Heart left ventricle (tissue), 16 donors: Measurements from ENCODE around the gene SH3BP5. TPM values are rescaled to one million over a fixed set of nuclear protein-coding genes. Genes with fewer than 3 reads are reported as not detected.

ENCODE experiments used
- ATAC-seq, 4 donors: fragments of 200-7000 bp; cut with Tn5 transposase; one replicate each; pipeline ENCODE4 v1.9.1; 2020 to 2022; ENCODE audit warnings: moderate library complexity in 4 of 4, mild to moderate bottlenecking in 3 of 4, moderate number of reproducible peaks in 1 of 4
- DNase-seq, 5 donors: peaks; one replicate each; pipeline ENCODE4 v3.0.0-alpha.2; 2020
- H3K27ac ChIP-seq, 12 donors: fragments of 200-600 bp; sonication (generic) in 4 of 12; one replicate each; pipeline versions ENCODE4 v1.5.0 to v1.8.0; 2016 to 2022; ENCODE audit warnings: mild to moderate bottlenecking in 2 of 12
- H3K27me3 ChIP-seq, 9 donors: fragments of 200-600 bp; sonication (generic) in 2 of 9; one replicate each; pipeline versions ENCODE4 v1.5.1 to v1.8.0; 2016 to 2022; ENCODE audit warnings: mild to moderate bottlenecking in 3 of 9
- H3K36me3 ChIP-seq, 9 donors: fragments of 200-600 bp; sonication (generic) in 2 of 9; one replicate each; pipeline versions ENCODE4 v1.5.0 to v1.8.0; 2018 to 2022; ENCODE audit warnings: mild to moderate bottlenecking in 2 of 9
- H3K4me1 ChIP-seq, 12 donors: fragments of 200-600 bp; sonication (generic) in 4 of 12; one replicate each; pipeline versions ENCODE4 v1.5.0 to v1.8.0; 2016 to 2022; ENCODE audit warnings: mild to moderate bottlenecking in 3 of 12
- H3K4me3 ChIP-seq, 12 donors: fragments of 200-600 bp; sonication (generic) in 4 of 12; one replicate each; pipeline versions ENCODE4 v1.5.0 to v1.8.0; 2017 to 2022; ENCODE audit warnings: mild to moderate bottlenecking in 9 of 12, moderate library complexity in 4 of 12
- H3K9me3 ChIP-seq, 12 donors: fragments of 200-600 bp; sonication (generic) in 4 of 12; one replicate each; pipeline versions ENCODE4 v1.5.0 to v1.8.0; 2016 to 2022; ENCODE audit warnings: mild to moderate bottlenecking in 1 of 12
- CTCF ChIP-seq, 12 donors: fragments of 200-600 bp; sonication (generic) in 4 of 12; IDR thresholded peaks; one replicate each; pipeline versions ENCODE4 v1.5.0 to v1.8.0; 2018 to 2022; ENCODE audit warnings: antibody characterized with exemption in 12 of 12, mild to moderate bottlenecking in 5 of 12
- POLR2A ChIP-seq, 2 donors: fragments of 450-650 bp; IDR thresholded peaks; one replicate each; pipeline ENCODE4 v1.6.1; 2017; ENCODE audit warnings: antibody characterized with exemption in 2 of 2, mild to moderate bottlenecking in 2 of 2, moderate library complexity in 2 of 2
- WGBS, 4 donors: extraction: QIAGEN DNeasy Blood & Tissue Kit in 2 of 4; methylation state at CpG; one replicate each; pipeline versions ENCODE4 v1.1.5 to v1.1.7; 2013 to 2018; 5-methylcytosine and 5-hydroxymethylcytosine counted together
- intact Hi-C, 10 donors: fragments of 100-400 bp; cut with DNase I; formaldehyde crosslinking; loops; one replicate each; pipeline versions ENCODE4 v1.11.1 to v1.14.2; 2022
- polyA plus RNA-seq, 2 donors: library from polyadenylated mRNA; stranded (reverse); fragments of 200-250 nt; gene quantifications; one replicate each; pipeline ENCODE4 v1.2.3, GENCODE V29; 2013
- total RNA-seq, 9 donors: library from RNA; depleted of rRNA in 2 of 9; stranded (reverse); fragments of >200 nt in 2 of 9; fragmentation: NEBNext Ultra II Directional in 3 of 9; extraction: Animal tissue kit (Norgen Biotek cat#: 25700) in 3 of 9; gene quantifications; one replicate each; pipeline versions ENCODE4 v1.1.0 to v1.2.4, GENCODE V29; 2016 to 2023
- donor health status: ischemic (EF 13 %, LVEDD 7.1; RV severe dilation, severe dysfunction).
- donor health status: healthy with polysubstance abuse.
- donor health status: DM: no; HTN: yes; CAD: no.
- donor health status: DM: no; HTN: no; CAD: no.
- donor health status: ischemic (EF 25% LVEDD 6.9; RV normal size, moderate dysfunction).
- donor health status: ischemic (EF 25% LVEDD 5.7; RV mildly dilated, moderate dysfunction).
- donor health status: healthy.
- donor health status: DM: yes; HTN: yes; CAD: no.
- donor health status: ischemic (EF 35%, LVEDD 5.7; RV mildly dilated, moderate dysfunction).
- donor health status: nonischemic (EF 11% LVEDD 7.7; RV severe dilation, severe dysfunction).
- donor health status: DM: yes; HTN: yes; CAD: no.
- donor health status: PGD.
- donor health status: ischemic (EF 29% LVEDD 5.4; RV normal size, mild dysfunction).
- donor health status: nonischemic (EF 23%, LVEDD 6.1; RV moderate dilation, normal function).

SH3BP5 gene
- total and polyA plus RNA-seq, 11 donors = 4.9 to 28.6 (median 9.9) TPM

DNA sequence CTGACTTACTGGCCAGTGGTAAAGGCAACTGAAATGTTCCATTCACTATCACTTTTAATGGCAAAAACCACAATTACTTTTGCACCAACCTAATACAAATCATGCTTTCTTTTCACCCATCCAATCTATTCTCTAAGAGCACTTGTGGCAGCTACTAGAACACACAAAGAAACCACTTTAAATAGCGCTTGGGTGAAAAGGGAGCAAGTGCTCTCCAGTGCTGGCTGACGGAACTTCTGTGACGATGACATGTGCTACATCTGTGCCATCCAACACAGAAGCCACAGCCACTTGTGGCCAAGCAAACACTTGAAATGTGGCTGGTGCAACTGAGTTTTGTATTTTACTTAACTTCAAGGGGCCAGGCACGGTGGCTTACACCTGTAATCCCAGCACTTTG is 18.9 kb downstream of the SH3BP5 start:
- Histone ChIP-seq H3K9me3 (no peaks in the 10 kb centered on the region), H3K4me1 (peaks cover 0 to 77% (median 32%) of the 10 kb centered on the region in 12 donors), H3K36me3 (peaks cover 0 to 12% (median 0%) of the 10 kb centered on the region in 9 donors), H3K27ac (peak overlapping the region in 1 of 12 donors; percentile 11), H3K4me3 (no peak overlapping the region), H3K27me3 (no peaks in the 10 kb centered on the region)
- no peak for DNase-seq
- intact Hi-C loops = no loop called here
- ATAC-seq = no peak
- WGBS, 4 donors = 63 to 80% (median 74%) methylated on average over 4 of the region's 4 CpGs
- TF ChIP-seq POLR2A (IDR thresholded peaks at IDR 0.05) (no peak), CTCF (IDR thresholded peaks at IDR 0.05) (no peak)

- Histone ChIP-seq H3K9me3 (no peaks in the 10 kb centered on the region), H3K4me1 (peaks cover 0 to 76% (median 30%) of the 10 kb centered on the region in 12 donors), H3K27me3 (no peaks in the 10 kb centered on the region), H3K36me3 (peaks cover 0 to 12% (median 0%) of the 10 kb centered on the region in 9 donors), H3K27ac (no peak overlapping the region), H3K4me3 (no peak overlapping the region)
- DNase-seq (no peak), ATAC-seq (no peak)
- no peak for TF ChIP-seq CTCF (IDR thresholded peaks at IDR 0.05)
- no peak for TF ChIP-seq POLR2A (IDR thresholded peaks at IDR 0.05)
- intact Hi-C loops = no loop called here
- WGBS, 4 donors = 49 to 93% (median 62%) methylated on average over 2 of the region's 2 CpGs
These were observed 19.8 kb downstream of the SH3BP5 start for GRCh38 chr3:15312550-15312949.

GRCh38 chr3:15310491-15311370 is 21.7 kb downstream of the SH3BP5 start:
- H3K27me3 ChIP-seq = no peaks in the 10 kb centered on the region
- H3K4me1 ChIP-seq = peaks cover 0 to 73% (median 25%) of the 10 kb centered on the region in 12 donors
- H3K4me3 ChIP-seq = no peak overlapping the region
- peaks cover 0 to 12% (median 0%) of the 10 kb centered on the region in 9 donors for H3K36me3 ChIP-seq
- peak overlapping the region in 3 of 12 donors; percentile 13 to 24 (median 23) for H3K27ac ChIP-seq
- intact Hi-C loops = no loop called here
- 72 to 83% (median 79%) methylated on average over 6 of the region's 6 CpGs for WGBS, 4 donors
- ATAC-seq = no peak
- DNase-seq = no peak
- no peaks in the 10 kb centered on the region for H3K9me3 ChIP-seq
- no peak for TF ChIP-seq POLR2A (IDR thresholded peaks at IDR 0.05)
- TF ChIP-seq CTCF (IDR thresholded peaks at IDR 0.05) = no peak

DNA sequence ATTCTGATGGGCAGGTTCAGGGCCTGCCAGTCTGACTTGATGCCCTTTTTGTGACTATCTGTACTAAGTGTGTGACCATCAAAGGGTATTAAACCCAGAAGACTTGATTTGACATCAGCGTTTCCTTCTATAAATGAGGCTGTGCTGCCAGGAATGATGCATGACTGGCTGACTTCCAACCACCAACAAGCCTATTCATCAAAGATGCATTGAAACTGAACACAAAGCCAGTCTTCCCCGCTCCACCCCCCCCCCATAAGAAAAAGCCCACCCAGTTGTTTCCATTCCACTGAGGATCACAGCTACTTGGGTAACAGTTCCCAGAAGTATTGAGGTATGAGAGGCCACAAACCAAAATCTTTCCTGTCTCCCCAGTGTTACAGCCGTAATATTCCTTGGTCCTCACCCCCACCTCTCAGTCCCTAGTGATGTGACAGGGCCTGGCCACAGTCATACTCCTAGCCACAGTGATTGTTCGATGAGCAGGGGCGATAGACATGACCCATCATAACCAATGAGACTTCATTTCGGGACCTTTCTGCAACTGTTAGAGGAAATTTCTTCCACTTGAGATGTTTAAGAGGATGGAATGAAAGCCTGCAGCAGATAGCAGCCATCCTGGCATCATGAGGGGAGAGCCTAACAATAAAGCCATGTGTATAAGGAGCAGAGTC is 22.6 kb downstream of the SH3BP5 start:
- H3K4me3 ChIP-seq = no peak overlapping the region
- peaks cover 0 to 12% (median 0%) of the 10 kb centered on the region in 9 donors for H3K36me3 ChIP-seq
- H3K27me3 ChIP-seq = no peaks in the 10 kb centered on the region
- no peaks in the 10 kb centered on the region for H3K9me3 ChIP-seq
- DNase-seq (no peak), ATAC-seq (no peak)
- WGBS, 4 donors = 68 to 74% (median 70%) methylated on average over 6 of the region's 6 CpGs
- peaks cover 0 to 70% (median 27%) of the 10 kb centered on the region in 12 donors for H3K4me1 ChIP-seq
- intact Hi-C loops = no loop called here
- peak overlapping the region in 4 of 12 donors; percentile 9 to 24 (median 18) for H3K27ac ChIP-seq
- no peak for TF ChIP-seq POLR2A (IDR thresholded peaks at IDR 0.05)
- no peak for TF ChIP-seq CTCF (IDR thresholded peaks at IDR 0.05)
